HG02973 (cell line): Measurements from ENCODE around the gene ZNF358.

Source experiments
- ATAC-seq: cut with Tn5 transposase; IDR thresholded peaks from one replicate; pipeline ENCODE4 v1.9.1; 2021; ENCODE audit warnings: moderate library complexity; ENCODE audit not compliant: unreplicated experiment

Gene ZNF358

GRCh38 chr19:7519361-7520130, 3.6 kb downstream of the ZNF358 start:
- no peak for ATAC-seq

GRCh38 chr19:7520131-7521051, 4.5 kb downstream of the ZNF358 start:
- no peak for ATAC-seq

- ATAC-seq, result no peak
Observed at GRCh38 chr19:7521551-7522071, 5.7 kb downstream of the ZNF358 start.

GRCh38 chr19:7522072-7522922, 6.4 kb downstream of the ZNF358 start, which contains the start of gene MCOLN1:
MCOLN1 (plus strand) TSS chr19:7522624; CDS start chr19:7522751, 127 bp downstream.
- peak; percentile 74 for ATAC-seq

GRCh38 chr19:7522923-7523667, 7.2 kb downstream of the ZNF358 start:
- ATAC-seq, result no peak

GRCh38 chr19:7524523-7524922, 8.6 kb downstream of the ZNF358 start:
- no peak for ATAC-seq

- no peak for ATAC-seq
Observed at GRCh38 chr19:7524992-7525739, 9.3 kb downstream of the ZNF358 start.

- ATAC-seq, result no peak
Observed at GRCh38 chr19:7526059-7526929, 10.4 kb downstream of the ZNF358 start.

- ATAC-seq, result no peak
Observed at GRCh38 chr19:7527516-7528191, 11.8 kb downstream of the ZNF358 start.

- no peak for ATAC-seq
Observed at GRCh38 chr19:7528192-7528519, 12.3 kb downstream of the ZNF358 start.

- no peak for ATAC-seq
Observed at GRCh38 chr19:7528522-7529245, 12.8 kb downstream of the ZNF358 start.

- ATAC-seq, result no peak
Observed at GRCh38 chr19:7529246-7529600, 13.3 kb downstream of the ZNF358 start.

GRCh38 chr19:7529610-7530490, 13.9 kb downstream of the ZNF358 start:
- no peak for ATAC-seq

GRCh38 chr19:7533281-7533885, 17.5 kb downstream of the ZNF358 start:
- ATAC-seq, result no peak

- ATAC-seq, result no peak
Observed at GRCh38 chr19:7533925-7534480, 18.1 kb downstream of the ZNF358 start.
